WTC11 (cell line): ENCODE data around the gene MMP26. TPM values are rescaled to one million over a fixed set of nuclear protein-coding genes. Genes with fewer than 3 reads are reported as not detected.

Source experiments
- ATAC-seq: fragments of 200-7000 bp; cut with Tn5 transposase; 2 replicates; pipeline ENCODE4 v1.10.0; 2021; ENCODE audit warnings: mild to moderate bottlenecking, moderate library complexity
- CTCF ChIA-PET: fragments of 300-600 bp; sonication (Branson Sonifier 250); formaldehyde crosslinking; loops from one replicate; lab custom pipeline; 2021; ENCODE audit warnings: antibody characterized with exemption; lab: Charles Lee
- POLR2A ChIA-PET: fragments of 350-600 bp; sonication (Branson Sonifier 250); formaldehyde crosslinking; loops from one replicate; lab custom pipeline; 2021; ENCODE audit warnings: antibody characterized with exemption; lab: Charles Lee
- DNase-seq: peaks from one replicate; pipeline ENCODE4 v3.0.0; 2021; ENCODE audit warnings: low spot score
- H3K27ac Mint-ChIP-seq: 2 replicates; pipeline ENCODE4 v1.8.0; 2021; ENCODE audit warnings: mixed read lengths
- H3K27me3 Mint-ChIP-seq: 2 replicates; pipeline ENCODE4 v1.8.0; 2021; ENCODE audit warnings: low read depth, mild to moderate bottlenecking, moderate library complexity, mixed read lengths
- H3K36me3 Mint-ChIP-seq: 2 replicates; pipeline ENCODE4 v1.8.0; 2021; ENCODE audit warnings: mixed read lengths
- H3K4me1 Mint-ChIP-seq: 2 replicates; pipeline ENCODE4 v1.8.0; 2022; ENCODE audit warnings: mixed read lengths
- H3K4me3 Mint-ChIP-seq: 2 replicates; pipeline ENCODE4 v1.8.0; 2021; ENCODE audit warnings: mild to moderate bottlenecking, moderate library complexity, mixed read lengths
- H3K9me3 Mint-ChIP-seq: 2 replicates; pipeline ENCODE4 v1.8.0; 2021; ENCODE audit warnings: mixed read lengths
- ATF1 ChIP-seq: sonication (generic); formaldehyde crosslinking; IDR thresholded peaks from 2 replicates; pipeline ENCODE4 v1.8.1; 2023; ENCODE audit warnings: mild to moderate bottlenecking, moderate library complexity, missing genetic modification reagents
- CREB1 ChIP-seq: sonication (generic); formaldehyde crosslinking; IDR thresholded peaks from 2 replicates; pipeline ENCODE4 v1.8.0; 2023; ENCODE audit warnings: mild to moderate bottlenecking, missing genetic modification reagents
- ELF4 ChIP-seq: sonication (generic); formaldehyde crosslinking; IDR thresholded peaks from 2 replicates; pipeline ENCODE4 v1.8.1; 2022; ENCODE audit warnings: low read depth, mild to moderate bottlenecking, moderate library complexity, missing genetic modification reagents
- ETV6 ChIP-seq: sonication (generic); formaldehyde crosslinking; IDR thresholded peaks from 2 replicates; pipeline ENCODE4 v1.8.1; 2022; ENCODE audit warnings: mild to moderate bottlenecking, missing genetic modification reagents
- GRHL2 ChIP-seq: fragments of 250-450 bp; sonication (Bioruptor Pico); IDR thresholded peaks from 2 replicates; pipeline ENCODE4 v1.8.0; 2022; ENCODE audit warnings: mild to moderate bottlenecking, moderate library complexity; ENCODE audit not compliant: insufficient replicate concordance, severe bottlenecking
- HMGA2 ChIP-seq: fragments of 250-450 bp; sonication (Bioruptor Pico); IDR thresholded peaks from 2 replicates; pipeline ENCODE4 v1.4.0; 2021; ENCODE audit warnings: mild to moderate bottlenecking, moderate library complexity
- MYBL2 ChIP-seq: sonication (generic); formaldehyde crosslinking; IDR thresholded peaks from 2 replicates; pipeline ENCODE4 v1.8.1; 2023; ENCODE audit warnings: mild to moderate bottlenecking, moderate library complexity, missing genetic modification reagents
- NFYB ChIP-seq: sonication (generic); formaldehyde crosslinking; conservative IDR thresholded peaks from 2 replicates; pipeline ENCODE4 v1.8.0; 2022; ENCODE audit warnings: low read depth, missing genetic modification reagents
- OVOL2 ChIP-seq: fragments of 250-450 bp; sonication (Bioruptor Pico); IDR thresholded peaks from 2 replicates; pipeline ENCODE4 v1.9.0; 2021; ENCODE audit warnings: mild to moderate bottlenecking, borderline replicate concordance
- RELA ChIP-seq: sonication (generic); formaldehyde crosslinking; IDR thresholded peaks from 2 replicates; pipeline ENCODE4 v1.8.1; 2022; ENCODE audit warnings: missing genetic modification reagents, mild to moderate bottlenecking, borderline replicate concordance
- ZNF416 ChIP-seq: fragments of 250-450 bp; sonication (Bioruptor Pico); IDR thresholded peaks from 2 replicates; pipeline ENCODE4 v1.9.0; 2021; ENCODE audit warnings: mild to moderate bottlenecking, inconsistent platforms
- total RNA-seq: library from RNA; stranded (reverse); gene quantifications from 3 replicates; pipeline ENCODE4 v1.2.3, GENCODE V29; 2021
- TF ChIP-seq, protein P1 (sequence below): fragments of 200-600 bp; IDR thresholded peaks from 2 replicates; pipeline ENCODE4 v1.8.0; 2022; ENCODE audit warnings: antibody characterized with exemption
- TF ChIP-seq, protein P2 (sequence below): sonication (generic); formaldehyde crosslinking; IDR thresholded peaks from 2 replicates; pipeline ENCODE4 v1.8.0; 2022; ENCODE audit warnings: mild to moderate bottlenecking, missing genetic modification reagents
- TF ChIP-seq, protein P3 (sequence below): fragments of 250-450 bp; sonication (Bioruptor Pico); IDR thresholded peaks from 2 replicates; pipeline ENCODE4 v1.9.0; 2021; ENCODE audit warnings: mild to moderate bottlenecking
- TF ChIP-seq, protein P4 (sequence below): sonication (generic); formaldehyde crosslinking; IDR thresholded peaks from 2 replicates; pipeline ENCODE4 v1.8.1; 2023; ENCODE audit warnings: mild to moderate bottlenecking, missing genetic modification reagents
- TF ChIP-seq, protein P5 (sequence below): sonication (generic); formaldehyde crosslinking; IDR thresholded peaks from 2 replicates; pipeline ENCODE4 v1.8.1; 2022; ENCODE audit warnings: mild to moderate bottlenecking, missing genetic modification reagents, moderate library complexity, borderline replicate concordance

Gene MMP26
- total RNA-seq, 1 experiment from 2014 or later, result not detected

DNA sequence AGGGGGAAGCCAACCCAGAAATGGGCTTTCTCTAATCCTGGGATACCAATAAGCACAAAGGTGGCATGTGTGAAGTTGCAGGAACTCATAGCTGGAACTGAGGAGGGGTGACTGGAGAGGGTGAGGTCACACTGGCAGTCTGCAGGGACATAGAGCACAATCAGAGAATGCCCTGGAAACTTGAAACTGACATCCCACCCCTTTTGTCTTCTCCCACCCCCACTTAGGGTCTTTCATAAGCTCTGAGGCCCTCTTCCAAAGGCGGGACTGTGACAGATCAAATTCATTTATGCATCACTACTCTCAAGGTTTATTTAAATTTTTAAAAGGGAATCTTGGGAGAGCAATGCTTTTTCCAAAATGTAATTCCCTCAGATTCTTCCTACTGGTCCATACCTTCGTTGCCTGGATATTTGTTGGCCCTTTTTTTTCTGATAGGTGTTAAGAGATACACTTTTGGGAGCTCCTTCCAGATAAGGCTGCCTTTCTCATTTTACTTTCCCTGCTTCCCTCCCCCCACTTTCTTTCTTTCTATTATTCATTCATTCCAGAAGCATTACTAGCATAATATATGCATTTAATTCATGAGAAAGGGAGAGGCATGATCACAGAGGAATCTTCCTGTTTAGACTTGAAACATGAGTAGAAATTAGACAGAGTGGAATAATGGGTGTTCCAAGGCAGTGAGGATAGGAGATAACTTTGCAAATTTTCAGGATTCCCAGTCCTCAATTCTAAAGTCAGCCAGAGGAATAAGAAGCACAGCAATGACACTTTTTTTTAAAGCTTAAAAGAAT lies 21.8 kb upstream of the MMP26 start:
- H3K4me1 Mint-ChIP-seq, result no peaks in the 10 kb centered on the region
- H3K36me3 Mint-ChIP-seq, result no peaks in the 10 kb centered on the region
- H3K9me3 Mint-ChIP-seq, result no peaks in the 10 kb centered on the region
- CTCF ChIA-PET, result no interaction called here
- H3K27ac Mint-ChIP-seq, result no peak overlapping the region
- no peak overlapping the region for H3K4me3 Mint-ChIP-seq
- H3K27me3 Mint-ChIP-seq, result no peaks in the 10 kb centered on the region
- no peak for ATAC-seq
- DNase-seq, result no peak
- TF ChIP-seq, protein P1, sequence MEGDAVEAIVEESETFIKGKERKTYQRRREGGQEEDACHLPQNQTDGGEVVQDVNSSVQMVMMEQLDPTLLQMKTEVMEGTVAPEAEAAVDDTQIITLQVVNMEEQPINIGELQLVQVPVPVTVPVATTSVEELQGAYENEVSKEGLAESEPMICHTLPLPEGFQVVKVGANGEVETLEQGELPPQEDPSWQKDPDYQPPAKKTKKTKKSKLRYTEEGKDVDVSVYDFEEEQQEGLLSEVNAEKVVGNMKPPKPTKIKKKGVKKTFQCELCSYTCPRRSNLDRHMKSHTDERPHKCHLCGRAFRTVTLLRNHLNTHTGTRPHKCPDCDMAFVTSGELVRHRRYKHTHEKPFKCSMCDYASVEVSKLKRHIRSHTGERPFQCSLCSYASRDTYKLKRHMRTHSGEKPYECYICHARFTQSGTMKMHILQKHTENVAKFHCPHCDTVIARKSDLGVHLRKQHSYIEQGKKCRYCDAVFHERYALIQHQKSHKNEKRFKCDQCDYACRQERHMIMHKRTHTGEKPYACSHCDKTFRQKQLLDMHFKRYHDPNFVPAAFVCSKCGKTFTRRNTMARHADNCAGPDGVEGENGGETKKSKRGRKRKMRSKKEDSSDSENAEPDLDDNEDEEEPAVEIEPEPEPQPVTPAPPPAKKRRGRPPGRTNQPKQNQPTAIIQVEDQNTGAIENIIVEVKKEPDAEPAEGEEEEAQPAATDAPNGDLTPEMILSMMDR, result no peak
- TF ChIP-seq NFYB (CRISPR knock-in tag) (no peak), CREB1 (no peak), GRHL2 (no peak), RELA (CRISPR knock-in tag) (no peak), ATF1 (CRISPR knock-in tag) (no peak), MYBL2 (CRISPR knock-in tag) (no peak)
- TF ChIP-seq, protein P2, sequence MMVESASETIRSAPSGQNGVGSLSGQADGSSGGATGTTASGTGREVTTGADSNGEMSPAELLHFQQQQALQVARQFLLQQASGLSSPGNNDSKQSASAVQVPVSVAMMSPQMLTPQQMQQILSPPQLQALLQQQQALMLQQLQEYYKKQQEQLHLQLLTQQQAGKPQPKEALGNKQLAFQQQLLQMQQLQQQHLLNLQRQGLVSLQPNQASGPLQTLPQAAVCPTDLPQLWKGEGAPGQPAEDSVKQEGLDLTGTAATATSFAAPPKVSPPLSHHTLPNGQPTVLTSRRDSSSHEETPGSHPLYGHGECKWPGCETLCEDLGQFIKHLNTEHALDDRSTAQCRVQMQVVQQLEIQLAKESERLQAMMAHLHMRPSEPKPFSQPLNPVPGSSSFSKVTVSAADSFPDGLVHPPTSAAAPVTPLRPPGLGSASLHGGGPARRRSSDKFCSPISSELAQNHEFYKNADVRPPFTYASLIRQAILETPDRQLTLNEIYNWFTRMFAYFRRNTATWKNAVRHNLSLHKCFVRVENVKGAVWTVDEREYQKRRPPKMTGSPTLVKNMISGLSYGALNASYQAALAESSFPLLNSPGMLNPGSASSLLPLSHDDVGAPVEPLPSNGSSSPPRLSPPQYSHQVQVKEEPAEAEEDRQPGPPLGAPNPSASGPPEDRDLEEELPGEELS (CRISPR knock-in tag), result no peak
- POLR2A ChIA-PET, result no interaction called here

DNA sequence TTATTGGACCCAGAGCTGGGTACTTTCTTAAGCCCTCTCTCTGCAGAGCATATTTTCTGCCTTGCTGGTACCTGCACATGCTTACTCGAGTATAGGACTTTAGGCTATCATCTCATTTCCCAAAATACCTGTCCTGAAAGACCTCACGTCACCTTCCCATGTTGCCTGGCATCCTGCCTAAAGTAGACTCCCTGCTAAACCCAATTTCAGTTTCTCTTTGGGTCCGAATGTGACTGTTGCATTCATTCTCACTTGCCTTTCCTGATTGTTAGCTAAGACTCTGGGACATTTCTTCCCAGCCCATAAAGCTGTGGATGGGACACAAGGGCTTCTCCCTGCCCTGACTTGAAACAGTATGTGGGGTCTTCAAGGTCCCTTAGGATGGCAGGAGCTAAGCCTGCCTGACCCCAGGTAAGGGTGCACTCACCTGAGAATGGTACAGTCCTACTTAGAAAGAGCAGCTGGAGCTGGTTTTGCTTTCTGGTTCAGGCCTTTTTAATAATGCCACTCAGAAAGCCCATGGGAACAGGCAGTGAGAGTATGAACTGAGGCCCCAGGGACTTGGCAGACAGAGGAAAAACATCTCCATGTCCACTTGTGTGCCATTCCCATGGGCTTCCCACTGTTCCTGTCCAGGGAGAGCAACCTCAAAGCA lies 19.8 kb upstream of the MMP26 start:
- CTCF ChIA-PET, result no interaction called here
- Mint-ChIP-seq H3K4me1 (no peaks in the 10 kb centered on the region), H3K4me3 (no peak overlapping the region), H3K27ac (no peak overlapping the region), H3K27me3 (no peaks in the 10 kb centered on the region), H3K36me3 (no peaks in the 10 kb centered on the region), H3K9me3 (no peaks in the 10 kb centered on the region)
- POLR2A ChIA-PET, result no interaction called here
- no peak for ATAC-seq
- TF ChIP-seq ETV6 (CRISPR knock-in tag), result no peak
- TF ChIP-seq HMGA2, result no peak
- TF ChIP-seq, protein P3, sequence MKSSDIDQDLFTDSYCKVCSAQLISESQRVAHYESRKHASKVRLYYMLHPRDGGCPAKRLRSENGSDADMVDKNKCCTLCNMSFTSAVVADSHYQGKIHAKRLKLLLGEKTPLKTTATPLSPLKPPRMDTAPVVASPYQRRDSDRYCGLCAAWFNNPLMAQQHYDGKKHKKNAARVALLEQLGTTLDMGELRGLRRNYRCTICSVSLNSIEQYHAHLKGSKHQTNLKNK (CRISPR knock-in tag), result no peak
- TF ChIP-seq OVOL2 (CRISPR knock-in tag), result no peak
- TF ChIP-seq ELF4 (CRISPR knock-in tag), result no peak
- TF ChIP-seq, all 79 proteins: peak for 0
- DNase-seq, result no peak

DNA sequence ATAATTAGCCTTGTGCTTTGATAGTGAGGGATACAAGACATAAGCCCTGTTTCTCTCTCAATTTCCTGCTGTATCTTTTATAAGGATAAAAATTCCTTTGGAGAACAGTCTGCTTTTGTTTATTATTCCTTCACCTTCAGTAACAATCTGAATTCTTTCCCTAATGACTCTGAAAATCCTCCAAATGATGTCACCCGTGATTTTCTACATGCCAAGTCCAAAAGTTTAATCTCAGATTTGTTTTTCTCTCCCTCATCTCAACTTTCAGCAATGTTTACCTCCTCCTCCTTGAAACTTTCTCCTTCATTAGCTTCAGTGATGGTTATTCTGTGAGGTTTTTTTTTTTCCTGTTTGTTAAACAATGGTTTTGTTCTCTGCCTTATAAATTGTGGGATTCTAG lies 9.1 kb upstream of the MMP26 start:
- ATAC-seq, result no peak
- no peak for DNase-seq
- H3K27me3 Mint-ChIP-seq, result no peaks in the 10 kb centered on the region
- no peak for TF ChIP-seq ZNF416 (CRISPR knock-in tag)
- TF ChIP-seq, all 79 proteins: peak for 0
- no peaks in the 10 kb centered on the region for H3K4me1 Mint-ChIP-seq
- no peak overlapping the region for H3K27ac Mint-ChIP-seq
- no peak overlapping the region for H3K4me3 Mint-ChIP-seq
- ChIA-PET CTCF (no interaction called here), POLR2A (no interaction called here)
- no peaks in the 10 kb centered on the region for H3K36me3 Mint-ChIP-seq
- H3K9me3 Mint-ChIP-seq, result no peaks in the 10 kb centered on the region; the same call in 1 of the 2 replicates

DNA sequence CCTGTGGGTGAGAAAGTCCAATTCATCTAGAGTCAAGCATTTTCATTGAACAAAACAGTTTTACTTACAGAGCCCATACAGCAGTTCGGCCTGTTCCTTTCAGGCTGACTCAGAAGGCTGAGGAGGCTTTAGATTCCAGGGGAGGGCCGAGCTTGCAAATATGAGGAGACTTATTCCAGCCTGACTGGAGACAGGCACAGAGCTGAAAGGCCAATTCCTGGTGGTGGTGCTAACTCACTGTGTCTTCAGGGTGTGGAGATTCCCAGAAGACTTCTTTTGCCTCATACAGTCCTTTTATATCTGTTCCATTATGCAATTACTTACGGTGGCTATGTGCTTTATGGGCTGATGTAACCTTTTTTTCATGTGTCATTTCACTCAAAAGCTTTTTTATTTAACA lies 7.0 kb upstream of the MMP26 start, which contains the start of gene OR51E2:
TSS of gene OR51E2 (minus strand) at position 269 of the 400 bp plus-strand sequence. CDS start 15,142 bp downstream, outside the sequence.
- no peaks in the 10 kb centered on the region for H3K36me3 Mint-ChIP-seq
- peaks cover 2% of the 10 kb centered on the region; the same call in 1 of the 2 replicates for H3K4me1 Mint-ChIP-seq
- DNase-seq (no peak), ATAC-seq (peak; percentile 76)
- no peaks in the 10 kb centered on the region for H3K27me3 Mint-ChIP-seq
- POLR2A ChIA-PET, result no interaction called here
- no peak within 1 kb of the TSS for H3K4me3 Mint-ChIP-seq
- no peaks in the 10 kb centered on the region; the same call in 1 of the 2 replicates for H3K9me3 Mint-ChIP-seq
- no peak within 1 kb of the TSS for H3K27ac Mint-ChIP-seq
- CTCF ChIA-PET, result interaction anchor here (1.1 to 1.7 kb wide), 2 partner anchors 25 to 61 kb away, joined by 6 to 7 read pairs; partner anchors contain the start of gene OR51D1
- TF ChIP-seq, protein P4, sequence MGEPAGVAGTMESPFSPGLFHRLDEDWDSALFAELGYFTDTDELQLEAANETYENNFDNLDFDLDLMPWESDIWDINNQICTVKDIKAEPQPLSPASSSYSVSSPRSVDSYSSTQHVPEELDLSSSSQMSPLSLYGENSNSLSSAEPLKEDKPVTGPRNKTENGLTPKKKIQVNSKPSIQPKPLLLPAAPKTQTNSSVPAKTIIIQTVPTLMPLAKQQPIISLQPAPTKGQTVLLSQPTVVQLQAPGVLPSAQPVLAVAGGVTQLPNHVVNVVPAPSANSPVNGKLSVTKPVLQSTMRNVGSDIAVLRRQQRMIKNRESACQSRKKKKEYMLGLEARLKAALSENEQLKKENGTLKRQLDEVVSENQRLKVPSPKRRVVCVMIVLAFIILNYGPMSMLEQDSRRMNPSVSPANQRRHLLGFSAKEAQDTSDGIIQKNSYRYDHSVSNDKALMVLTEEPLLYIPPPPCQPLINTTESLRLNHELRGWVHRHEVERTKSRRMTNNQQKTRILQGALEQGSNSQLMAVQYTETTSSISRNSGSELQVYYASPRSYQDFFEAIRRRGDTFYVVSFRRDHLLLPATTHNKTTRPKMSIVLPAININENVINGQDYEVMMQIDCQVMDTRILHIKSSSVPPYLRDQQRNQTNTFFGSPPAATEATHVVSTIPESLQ (CRISPR knock-in tag), result no peak
- TF ChIP-seq, protein P5, sequence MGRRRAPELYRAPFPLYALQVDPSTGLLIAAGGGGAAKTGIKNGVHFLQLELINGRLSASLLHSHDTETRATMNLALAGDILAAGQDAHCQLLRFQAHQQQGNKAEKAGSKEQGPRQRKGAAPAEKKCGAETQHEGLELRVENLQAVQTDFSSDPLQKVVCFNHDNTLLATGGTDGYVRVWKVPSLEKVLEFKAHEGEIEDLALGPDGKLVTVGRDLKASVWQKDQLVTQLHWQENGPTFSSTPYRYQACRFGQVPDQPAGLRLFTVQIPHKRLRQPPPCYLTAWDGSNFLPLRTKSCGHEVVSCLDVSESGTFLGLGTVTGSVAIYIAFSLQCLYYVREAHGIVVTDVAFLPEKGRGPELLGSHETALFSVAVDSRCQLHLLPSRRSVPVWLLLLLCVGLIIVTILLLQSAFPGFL (CRISPR knock-in tag), result no peak
